ENCODE data around the gene GRAMD1B. TPM values are rescaled to one million over a fixed set of nuclear protein-coding genes. Genes with fewer than 3 reads are reported as not detected.

The GRAMD1B gene
- polyA plus RNA-seq, 2 of the 4 experiments (the other 2 are of a cell fraction): 55.5 to 108 TPM

GRCh38 chr11:123670081-123670480 is 240.0 kb downstream of the GRAMD1B start:
- DNase-seq (ENCODE audit: low read depth in 1 of 2, low spot score in 1 of 2) (no peak), FAIRE-seq (no peak), ATAC-seq (no peak)
- ChIA-PET POLR2A (no interaction called here), CTCF (no interaction called here)
- Histone ChIP-seq H3K27ac (no peak overlapping the region), H3K4me3 (no peak overlapping the region), H3K4me1 (no peaks in the 10 kb centered on the region), H3K9me3 (no peaks in the 10 kb centered on the region; the same call in 2 of the 3 replicates), H3K4me2 (no peak overlapping the region)
- 0% methylated on average over 1 of the region's 1 CpG for WGBS (ENCODE audit: missing lambda C conversion rate)
- TF ChIP-seq CBX2 (IDR thresholded peaks at IDR 0.05; ENCODE audit: borderline replicate concordance, low read depth) (no peak), MAFK (IDR thresholded peaks at IDR 0.05; ENCODE audit: partially characterized antibody) (peak; percentile 10)

- no peak for FAIRE-seq
- Histone ChIP-seq H3K27ac (no peak overlapping the region), H3K4me3 (no peak overlapping the region), H3K4me2 (no peak overlapping the region), H3K4me1 (no peaks in the 10 kb centered on the region), H3K9me3 (no peaks in the 10 kb centered on the region; the same call in 2 of the 3 replicates)
- no peak for TF ChIP-seq HDAC2 (IDR thresholded peaks at IDR 0.05)
- no peak for ATAC-seq
- DNase-seq (ENCODE audit: low read depth in 1 of 2, low spot score in 1 of 2): no peak
- WGBS (ENCODE audit: missing lambda C conversion rate): 63% methylated on average over 9 of the region's 9 CpGs
- ChIA-PET CTCF (interaction anchor here (1.2 to 2.1 kb wide), 2 partner anchors 17 to 36 kb away, joined by 6 to 7 read pairs; partner anchors contain the start of gene SCN3B), POLR2A (no interaction called here)
These were observed 241.5 kb downstream of the GRAMD1B start for GRCh38 chr11:123671534-123671933.

DNA sequence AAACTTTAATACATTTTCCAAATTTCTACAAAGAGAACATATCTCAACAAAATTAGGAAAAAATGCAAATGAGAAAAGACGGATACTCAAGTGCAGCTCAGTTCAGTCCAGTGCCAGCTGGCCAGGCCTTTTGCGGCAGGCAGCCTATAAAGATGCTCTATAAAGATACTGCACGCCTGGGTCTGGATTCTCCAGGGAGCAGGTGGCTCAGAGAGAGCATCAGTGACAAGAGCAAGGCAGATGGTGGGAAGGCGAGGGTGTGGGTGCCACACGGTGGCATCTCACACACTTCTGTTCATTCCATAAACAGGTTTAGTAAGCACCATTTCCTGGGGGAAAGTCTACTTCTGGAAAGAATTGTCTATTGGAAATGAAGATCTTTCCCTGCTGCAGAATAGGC is 242.5 kb downstream of the GRAMD1B start:
- no peak for DNase-seq (ENCODE audit: low read depth in 1 of 2, low spot score in 1 of 2)
- H3K4me3 ChIP-seq: no peak overlapping the region
- FAIRE-seq: no peak
- POLR2A ChIA-PET: no interaction called here
- 40% methylated on average over 5 of the region's 5 CpGs for WGBS (ENCODE audit: missing lambda C conversion rate)
- no peak for ATAC-seq
- TF ChIP-seq TP53 (CRISPR knock-in tag; IDR thresholded peaks at IDR 0.05): no peak
- no peak for TF ChIP-seq HOXA7 (CRISPR knock-in tag; IDR thresholded peaks at IDR 0.05)
- TF ChIP-seq FOSL2 (IDR thresholded peaks at IDR 0.05): no peak
- TF ChIP-seq FOSL2 (CRISPR knock-in tag; IDR thresholded peaks at IDR 0.05): no peak
- TF ChIP-seq CBX8 (IDR thresholded peaks at IDR 0.05): no peak
- no peak for TF ChIP-seq BHLHE40 (IDR thresholded peaks at IDR 0.05; ENCODE audit: low read depth, low read length)
- no peak for TF ChIP-seq MYC (IDR thresholded peaks at IDR 0.05; ENCODE audit: borderline replicate concordance, low read length)
- TF ChIP-seq EHF (CRISPR knock-in tag; IDR thresholded peaks at IDR 0.05): no peak
- TF ChIP-seq RFX5 (IDR thresholded peaks at IDR 0.05): no peak
- TF ChIP-seq, protein P1, sequence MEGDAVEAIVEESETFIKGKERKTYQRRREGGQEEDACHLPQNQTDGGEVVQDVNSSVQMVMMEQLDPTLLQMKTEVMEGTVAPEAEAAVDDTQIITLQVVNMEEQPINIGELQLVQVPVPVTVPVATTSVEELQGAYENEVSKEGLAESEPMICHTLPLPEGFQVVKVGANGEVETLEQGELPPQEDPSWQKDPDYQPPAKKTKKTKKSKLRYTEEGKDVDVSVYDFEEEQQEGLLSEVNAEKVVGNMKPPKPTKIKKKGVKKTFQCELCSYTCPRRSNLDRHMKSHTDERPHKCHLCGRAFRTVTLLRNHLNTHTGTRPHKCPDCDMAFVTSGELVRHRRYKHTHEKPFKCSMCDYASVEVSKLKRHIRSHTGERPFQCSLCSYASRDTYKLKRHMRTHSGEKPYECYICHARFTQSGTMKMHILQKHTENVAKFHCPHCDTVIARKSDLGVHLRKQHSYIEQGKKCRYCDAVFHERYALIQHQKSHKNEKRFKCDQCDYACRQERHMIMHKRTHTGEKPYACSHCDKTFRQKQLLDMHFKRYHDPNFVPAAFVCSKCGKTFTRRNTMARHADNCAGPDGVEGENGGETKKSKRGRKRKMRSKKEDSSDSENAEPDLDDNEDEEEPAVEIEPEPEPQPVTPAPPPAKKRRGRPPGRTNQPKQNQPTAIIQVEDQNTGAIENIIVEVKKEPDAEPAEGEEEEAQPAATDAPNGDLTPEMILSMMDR (IDR thresholded peaks at IDR 0.05): no peak
- TF ChIP-seq EP300 (IDR thresholded peaks at IDR 0.05): no peak
- no peak for TF ChIP-seq NPAS2 (CRISPR knock-in tag; IDR thresholded peaks at IDR 0.05; ENCODE audit: borderline replicate concordance)
- TF ChIP-seq, protein P2, sequence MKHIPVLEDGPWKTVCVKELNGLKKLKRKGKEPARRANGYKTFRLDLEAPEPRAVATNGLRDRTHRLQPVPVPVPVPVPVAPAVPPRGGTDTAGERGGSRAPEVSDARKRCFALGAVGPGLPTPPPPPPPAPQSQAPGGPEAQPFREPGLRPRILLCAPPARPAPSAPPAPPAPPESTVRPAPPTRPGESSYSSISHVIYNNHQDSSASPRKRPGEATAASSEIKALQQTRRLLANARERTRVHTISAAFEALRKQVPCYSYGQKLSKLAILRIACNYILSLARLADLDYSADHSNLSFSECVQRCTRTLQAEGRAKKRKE (CRISPR knock-in tag; IDR thresholded peaks at IDR 0.05; ENCODE audit: low read depth): no peak
- no peak for TF ChIP-seq FOXS1 (CRISPR knock-in tag; IDR thresholded peaks at IDR 0.05)
- TF ChIP-seq RNF2 (IDR thresholded peaks at IDR 0.05; ENCODE audit: borderline replicate concordance, low read depth): no peak
- TF ChIP-seq CHD2 (IDR thresholded peaks at IDR 0.05; ENCODE audit: low read length, partially characterized antibody): no peak
- TF ChIP-seq PHF8 (IDR thresholded peaks at IDR 0.05; ENCODE audit: borderline replicate concordance, low read depth): no peak
- no peak for TF ChIP-seq NFE2L2 (conservative IDR thresholded peaks at IDR 0.05; ENCODE audit: low read length)
- CTCF ChIA-PET: interaction anchor here (1.3 to 2.1 kb wide), 2 partner anchors 18 to 92 kb away, joined by 6 to 7 read pairs; partner anchors contain the start of gene SCN3B
- no peaks in the 10 kb centered on the region for H3K4me1 ChIP-seq
- no peaks in the 10 kb centered on the region; the same call in 2 of the 3 replicates for H3K9me3 ChIP-seq
- H3K27ac ChIP-seq: no peak overlapping the region
- no peak overlapping the region for H3K4me2 ChIP-seq
